PC-9 (cell line): ENCODE results near the gene ACACA. TPM values are rescaled to one million over a fixed set of nuclear protein-coding genes. Genes with fewer than 3 reads are reported as not detected.

Experiments
- BruUV-seq: library from RNA; stranded (reverse); fragments of 400-500 nt; replicated peaks from 2 replicates; lab custom pipeline; 2021; lab: Mats Ljungman, UMichigan
- CTCF ChIA-PET: fragments of 300-600 bp; sonication (Branson Sonifier 250); formaldehyde crosslinking; loops from one replicate; lab custom pipeline; 2022; ENCODE audit warnings: antibody characterized with exemption; lab: Charles Lee
- POLR2A ChIA-PET: fragments of 300-600 bp; sonication (Branson Sonifier 250); formaldehyde crosslinking; loops from one replicate; lab custom pipeline; 2022; ENCODE audit warnings: antibody characterized with exemption; ENCODE audit not compliant: unreplicated experiment; lab: Charles Lee
- DNase-seq, 2 experiments: peaks; one replicate each; pipeline versions ENCODE4 v3.0.0 to v3.0.0-alpha.2; 2015 to 2022; ENCODE audit warnings: mixed read lengths in 1 of 2
- H2AFZ ChIP-seq: fragments of 200-600 bp; sonication (generic); 2 replicates; pipeline ENCODE4 v1.8.1; 2017; ENCODE audit warnings: antibody characterized with exemption
- H3F3A ChIP-seq: fragments of 200-600 bp; sonication (generic); 2 replicates; pipeline ENCODE4 v1.8.1; 2017; ENCODE audit warnings: antibody characterized with exemption, mild to moderate bottlenecking, low read depth; ENCODE audit not compliant: insufficient read depth
- H3K27ac ChIP-seq: fragments of 200-600 bp; sonication (generic); 2 replicates; pipeline ENCODE4 v1.6.1; 2016; ENCODE audit warnings: mixed run types
- H3K27me3 ChIP-seq: fragments of 200-600 bp; sonication (generic); 2 replicates; pipeline ENCODE4 v1.6.1; 2016; ENCODE audit warnings: low read depth, mixed run types; ENCODE audit not compliant: insufficient read depth
- H3K36me3 ChIP-seq: fragments of 200-600 bp; sonication (generic); 2 replicates; pipeline ENCODE4 v1.6.1; 2016; ENCODE audit warnings: low read depth, mixed run types
- H3K4me1 ChIP-seq: fragments of 200-600 bp; sonication (generic); replicated peaks from 2 replicates; pipeline ENCODE4 v1.6.1; 2016; ENCODE audit warnings: mixed run types; ENCODE audit not compliant: insufficient read depth
- H3K4me2 ChIP-seq: fragments of 200-600 bp; sonication (generic); 2 replicates; pipeline ENCODE4 v1.6.1; 2017; ENCODE audit warnings: mixed run types
- H3K4me3 ChIP-seq: fragments of 200-600 bp; sonication (generic); 2 replicates; pipeline ENCODE4 v1.6.1; 2016; ENCODE audit warnings: mixed run types
- H3K79me2 ChIP-seq: fragments of 200-600 bp; sonication (generic); 2 replicates; pipeline ENCODE4 v1.6.1; 2017; ENCODE audit warnings: low read depth, mixed run types
- H3K9me2 ChIP-seq: fragments of 200-600 bp; sonication (generic); 2 replicates; pipeline ENCODE4 v1.8.1; 2017; ENCODE audit warnings: mild to moderate bottlenecking; ENCODE audit not compliant: insufficient read depth
- H3K9me3 ChIP-seq: fragments of 200-600 bp; sonication (generic); 2 replicates; pipeline ENCODE4 v1.8.1; 2016; ENCODE audit warnings: low read depth; ENCODE audit not compliant: insufficient read depth
- H4K20me1 ChIP-seq: fragments of 200-600 bp; sonication (generic); 2 replicates; pipeline ENCODE4 v1.8.1; 2017; ENCODE audit not compliant: insufficient read depth
- CTCF ChIP-seq: fragments of 200-600 bp; sonication (generic); conservative IDR thresholded peaks from 2 replicates; pipeline ENCODE4 v1.6.1; 2017; ENCODE audit warnings: mixed run types, antibody characterized with exemption, mild to moderate bottlenecking, moderate library complexity
- EZH2 ChIP-seq: fragments of 200-600 bp; sonication (generic); IDR thresholded peaks from 2 replicates; pipeline ENCODE4 v1.8.0; 2017; ENCODE audit warnings: antibody characterized with exemption, low read depth
- intact Hi-C: fragments of 100-400 bp; cut with micrococcal nuclease; formaldehyde crosslinking; loops from one replicate; pipeline ENCODE4 v1.10.0; 2022; ENCODE audit not compliant: unreplicated experiment
- total RNA-seq: library from RNA; stranded (reverse); gene quantifications from 2 replicates; pipeline ENCODE4 v1.2.3, GENCODE V29; 2021

The ACACA gene
- total RNA-seq, 1 experiment from 2014 or later = 185 TPM

- CTCF ChIA-PET = interaction anchor here (1.1 kb wide), 1 partner anchor 437 kb away, joined by 5 read pairs; no protein-coding TSS in a partner anchor
- Histone ChIP-seq H3K4me2 (no peak overlapping the region), H3F3A (peaks cover 22% of the 10 kb centered on the region), H3K79me2 (no peaks in the 10 kb centered on the region), H3K4me3 (no peak overlapping the region), H3K27ac (no peak overlapping the region), H2AFZ (no peak overlapping the region), H3K4me1 (peaks cover 23% of the 10 kb centered on the region), H4K20me1 (no peaks in the 10 kb centered on the region), H3K36me3 (no peaks in the 10 kb centered on the region), H3K9me2 (no peaks in the 10 kb centered on the region), H3K27me3 (no peaks in the 10 kb centered on the region), H3K9me3 (no peaks in the 10 kb centered on the region)
- intact Hi-C loops = no loop called here
- POLR2A ChIA-PET = no interaction called here
- no TSS peak for BruUV-seq
- TF ChIP-seq CTCF (no peak), EZH2 (no peak)
- DNase-seq = no peak
Observed at GRCh38 chr17:37066322-37067255, 340.0 kb downstream of the ACACA start.

- no peaks in the 10 kb centered on the region for H3K9me2 ChIP-seq
- H3K27ac ChIP-seq = no peak overlapping the region
- no peaks in the 10 kb centered on the region for H3K27me3 ChIP-seq
- no peak for TF ChIP-seq CTCF
- TF ChIP-seq EZH2 = no peak
- peaks cover 29% of the 10 kb centered on the region for H3F3A ChIP-seq
- H3K9me3 ChIP-seq = no peaks in the 10 kb centered on the region
- no peak overlapping the region for H2AFZ ChIP-seq
- BruUV-seq = no TSS peak
- H3K36me3 ChIP-seq = no peaks in the 10 kb centered on the region
- intact Hi-C loops = no loop called here
- H3K4me1 ChIP-seq = peaks cover 32% of the 10 kb centered on the region
- CTCF ChIA-PET = no interaction called here
- POLR2A ChIA-PET = interaction anchor here (0.7 kb wide), 1 partner anchor 359 kb away, joined by 3 read pairs; no protein-coding TSS in a partner anchor
- H3K4me3 ChIP-seq = no peak overlapping the region
- H4K20me1 ChIP-seq = no peaks in the 10 kb centered on the region
- no peak for DNase-seq
- no peak overlapping the region for H3K4me2 ChIP-seq
- H3K79me2 ChIP-seq = no peaks in the 10 kb centered on the region
Observed at GRCh38 chr17:37065486-37066321, 340.9 kb downstream of the ACACA start.

- H4K20me1 ChIP-seq = no peaks in the 10 kb centered on the region
- H3K36me3 ChIP-seq = no peaks in the 10 kb centered on the region
- no peaks in the 10 kb centered on the region for H3K27me3 ChIP-seq
- H3K27ac ChIP-seq = no peak overlapping the region
- no peak overlapping the region for H3K4me3 ChIP-seq
- intact Hi-C loops = no loop called here
- no peak for TF ChIP-seq CTCF
- no peak for TF ChIP-seq EZH2
- H3K4me1 ChIP-seq = peaks cover 40% of the 10 kb centered on the region
- DNase-seq = no peak
- peaks cover 36% of the 10 kb centered on the region for H3F3A ChIP-seq
- H3K9me3 ChIP-seq = no peaks in the 10 kb centered on the region
- H3K9me2 ChIP-seq = no peaks in the 10 kb centered on the region
- BruUV-seq = no TSS peak
- H3K4me2 ChIP-seq = no peak overlapping the region
- CTCF ChIA-PET = no interaction called here
- POLR2A ChIA-PET = no interaction called here
- H2AFZ ChIP-seq = no peak overlapping the region
- H3K79me2 ChIP-seq = no peaks in the 10 kb centered on the region
Observed at GRCh38 chr17:37064956-37065355, 341.7 kb downstream of the ACACA start.
